ENCODE measurements around the gene VSIR.

VSIR gene

DNA sequence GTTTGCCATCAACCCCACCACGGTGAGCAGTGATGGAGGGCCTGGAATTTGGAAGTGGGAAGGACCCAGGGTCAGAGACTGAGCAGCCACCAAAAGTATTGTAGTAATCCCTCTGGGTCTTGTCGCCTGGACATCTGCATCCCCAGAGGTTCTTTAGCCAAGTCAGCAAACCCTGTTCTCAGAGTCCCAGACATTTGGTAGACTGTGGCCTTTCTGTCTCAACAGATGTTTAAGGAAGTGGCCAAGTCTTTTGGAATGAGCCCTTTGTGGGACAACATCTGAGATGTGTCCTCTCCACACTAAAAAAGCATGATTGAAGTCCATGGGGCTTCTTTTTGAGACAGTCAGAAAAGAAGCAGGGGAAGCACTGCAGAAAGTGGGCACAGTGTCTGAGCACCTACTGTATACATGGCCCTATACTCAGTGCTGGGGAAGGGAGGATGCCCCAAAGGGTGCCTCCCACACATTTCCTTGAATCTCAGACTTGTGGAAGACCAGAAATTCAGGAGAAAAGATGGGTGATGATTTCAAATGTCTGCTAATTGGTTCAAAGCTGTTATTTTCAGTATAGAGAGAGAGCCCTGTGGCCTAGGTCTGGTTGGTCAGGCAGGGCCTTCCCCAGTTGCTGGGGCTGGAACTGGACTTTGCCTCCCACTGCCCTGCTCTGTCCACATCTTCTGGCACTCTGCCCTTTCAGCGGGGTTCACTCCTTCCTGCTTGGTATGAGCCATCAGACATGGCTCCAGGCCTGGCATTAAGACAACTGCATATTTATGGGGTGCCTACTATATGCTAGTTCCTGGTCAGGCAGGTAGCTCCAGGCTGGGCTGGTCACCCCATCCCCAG is 26.5 kb upstream of the VSIR start:
- H3K4me1 ChIP-seq (ENCODE audit: control insufficient read depth, insufficient read depth, low read depth, low read length) = no peaks in the 10 kb centered on the region
- no peaks in the 10 kb centered on the region for H3K36me3 ChIP-seq (ENCODE audit: control insufficient read depth in 1 of 2, insufficient read depth in 2 of 2, low read depth in 1 of 2, low read length in 2 of 2)
- no peak overlapping the region for H3K4me2 ChIP-seq (ENCODE audit: low read length, poor library complexity, severe bottlenecking)
- no peak for DNase-seq
- H3K9ac ChIP-seq (ENCODE audit: low read length) = no peak overlapping the region
- H3K27me3 ChIP-seq (ENCODE audit: control insufficient read depth in 1 of 2, insufficient read depth in 1 of 2, low read length in 2 of 2) = peaks cover 4 to 34% of the 10 kb centered on the region in 2 experiments
- no peak overlapping the region for H2BK120ac ChIP-seq (ENCODE audit: low read depth, low read length)
- no peak overlapping the region for H2AFZ ChIP-seq (ENCODE audit: low read depth, low read length)
- no peak overlapping the region for H2BK12ac ChIP-seq (ENCODE audit: low read length in 2 of 2)
- no peak overlapping the region for H3K18ac ChIP-seq (ENCODE audit: low read depth in 1 of 2, low read length in 2 of 2)
- H3K79me1 ChIP-seq (replicated peaks; ENCODE audit: low read length, poor library complexity, severe bottlenecking) = no peaks in the 10 kb centered on the region
- no peak overlapping the region for H3K27ac ChIP-seq (ENCODE audit: low read length, poor library complexity, severe bottlenecking)
- H4K8ac ChIP-seq (ENCODE audit: low read length) = no peak overlapping the region
- no peak overlapping the region for H3K23ac ChIP-seq (ENCODE audit: low read length in 2 of 2)
- H4K91ac ChIP-seq (ENCODE audit: low read length) = no peak overlapping the region
- H3K4me3 ChIP-seq (ENCODE audit: insufficient read depth in 1 of 2, low read depth in 1 of 2, low read length in 2 of 2) = no peak overlapping the region
- no peak overlapping the region for H3K4ac ChIP-seq (ENCODE audit: low read depth in 1 of 2, low read length in 2 of 2)
- no peak overlapping the region for H3K14ac ChIP-seq (ENCODE audit: low read length in 2 of 2)
- 72% methylated on average over 3 of the region's 3 CpGs for WGBS
- H3K9me3 ChIP-seq (ENCODE audit: control insufficient read depth, low read length) = no peaks in the 10 kb centered on the region
- no peak overlapping the region for H2BK15ac ChIP-seq (ENCODE audit: low read depth, poor library complexity, severe bottlenecking)
- H2AK5ac ChIP-seq (ENCODE audit: low read length, severe bottlenecking) = no peak overlapping the region
- no peak overlapping the region for H2BK5ac ChIP-seq (ENCODE audit: low read depth, low read length, poor library complexity, severe bottlenecking)

DNA sequence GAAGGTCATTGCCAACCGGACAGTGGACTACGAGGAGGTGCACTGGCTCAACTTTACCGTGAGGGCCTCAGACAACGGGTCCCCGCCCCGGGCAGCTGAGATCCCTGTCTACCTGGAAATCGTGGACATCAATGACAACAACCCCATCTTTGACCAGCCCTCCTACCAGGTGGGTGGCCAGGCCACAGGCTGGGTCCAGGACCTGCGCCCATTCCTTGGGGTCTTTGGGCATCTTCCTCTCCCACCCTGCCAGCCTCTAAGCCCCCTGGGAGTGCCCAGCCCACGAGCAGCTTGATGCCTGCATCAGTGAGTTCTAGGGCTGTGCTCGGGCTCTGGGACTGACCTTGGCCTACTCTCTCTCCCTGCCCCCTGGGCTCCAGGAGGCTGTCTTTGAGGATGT is 25.8 kb upstream of the VSIR start:
- H2BK5ac ChIP-seq (ENCODE audit: low read depth, low read length, poor library complexity, severe bottlenecking) = no peak overlapping the region
- H3K36me3 ChIP-seq (ENCODE audit: control insufficient read depth in 1 of 2, insufficient read depth in 2 of 2, low read depth in 1 of 2, low read length in 2 of 2) = no peaks in the 10 kb centered on the region
- no peak overlapping the region for H3K23ac ChIP-seq (ENCODE audit: low read length in 2 of 2)
- H3K18ac ChIP-seq (ENCODE audit: low read depth in 1 of 2, low read length in 2 of 2) = no peak overlapping the region
- H3K4me2 ChIP-seq (ENCODE audit: low read length, poor library complexity, severe bottlenecking) = no peak overlapping the region
- no peak overlapping the region for H3K4ac ChIP-seq (ENCODE audit: low read depth in 1 of 2, low read length in 2 of 2)
- H2BK120ac ChIP-seq (ENCODE audit: low read depth, low read length) = no peak overlapping the region
- no peak overlapping the region for H3K27ac ChIP-seq (ENCODE audit: low read length, poor library complexity, severe bottlenecking)
- H3K14ac ChIP-seq (ENCODE audit: low read length in 2 of 2) = no peak overlapping the region
- H3K27me3 ChIP-seq (ENCODE audit: control insufficient read depth in 1 of 2, insufficient read depth in 1 of 2, low read length in 2 of 2) = peaks cover 6 to 29% of the 10 kb centered on the region in 2 experiments
- no peaks in the 10 kb centered on the region for H3K4me1 ChIP-seq (ENCODE audit: control insufficient read depth, insufficient read depth, low read depth, low read length)
- no peak overlapping the region for H2BK15ac ChIP-seq (ENCODE audit: low read depth, poor library complexity, severe bottlenecking)
- H3K9ac ChIP-seq (ENCODE audit: low read length) = no peak overlapping the region
- H3K4me3 ChIP-seq (ENCODE audit: insufficient read depth in 1 of 2, low read depth in 1 of 2, low read length in 2 of 2) = no peak overlapping the region
- WGBS = 66% methylated on average over 10 of the region's 10 CpGs
- H3K79me1 ChIP-seq (replicated peaks; ENCODE audit: low read length, poor library complexity, severe bottlenecking) = no peaks in the 10 kb centered on the region
- DNase-seq = no peak
- H2AK5ac ChIP-seq (ENCODE audit: low read length, severe bottlenecking) = no peak overlapping the region
- H2AFZ ChIP-seq (ENCODE audit: low read depth, low read length) = no peak overlapping the region
- no peak overlapping the region for H4K8ac ChIP-seq (ENCODE audit: low read length)
- no peak overlapping the region for H2BK12ac ChIP-seq (ENCODE audit: low read length in 2 of 2)
- H3K9me3 ChIP-seq (ENCODE audit: control insufficient read depth, low read length) = no peaks in the 10 kb centered on the region
- no peak overlapping the region for H4K91ac ChIP-seq (ENCODE audit: low read length)

DNA sequence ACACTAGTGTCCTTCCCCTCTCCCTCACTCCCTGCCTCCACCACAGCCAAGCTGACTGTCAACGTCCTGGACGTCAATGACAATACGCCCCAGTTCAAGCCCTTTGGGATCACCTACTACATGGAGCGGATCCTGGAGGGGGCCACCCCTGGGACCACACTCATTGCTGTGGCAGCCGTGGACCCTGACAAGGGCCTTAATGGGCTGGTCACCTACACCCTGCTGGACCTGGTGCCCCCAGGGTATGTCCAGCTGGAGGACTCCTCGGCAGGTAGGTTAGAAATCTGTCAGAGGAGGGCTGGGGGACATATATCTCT is 24.9 kb upstream of the VSIR start:
- H4K91ac ChIP-seq (ENCODE audit: low read length) = no peak overlapping the region
- H3K4me1 ChIP-seq (ENCODE audit: control insufficient read depth, insufficient read depth, low read depth, low read length) = no peaks in the 10 kb centered on the region
- H3K4me2 ChIP-seq (ENCODE audit: low read length, poor library complexity, severe bottlenecking) = no peak overlapping the region
- no peak overlapping the region for H2BK12ac ChIP-seq (ENCODE audit: low read length in 2 of 2)
- H3K4me3 ChIP-seq (ENCODE audit: insufficient read depth in 1 of 2, low read depth in 1 of 2, low read length in 2 of 2) = no peak overlapping the region
- no peak overlapping the region for H2BK120ac ChIP-seq (ENCODE audit: low read depth, low read length)
- no peak overlapping the region for H3K27ac ChIP-seq (ENCODE audit: low read length, poor library complexity, severe bottlenecking)
- H3K4ac ChIP-seq (ENCODE audit: low read depth in 1 of 2, low read length in 2 of 2) = no peak overlapping the region
- H2AK5ac ChIP-seq (ENCODE audit: low read length, severe bottlenecking) = no peak overlapping the region
- H3K23ac ChIP-seq (ENCODE audit: low read length in 2 of 2) = no peak overlapping the region
- no peak overlapping the region for H3K14ac ChIP-seq (ENCODE audit: low read length in 2 of 2)
- H3K27me3 ChIP-seq (ENCODE audit: control insufficient read depth in 1 of 2, insufficient read depth in 1 of 2, low read length in 2 of 2) = peaks cover 11 to 29% of the 10 kb centered on the region in 2 experiments
- H2BK5ac ChIP-seq (ENCODE audit: low read depth, low read length, poor library complexity, severe bottlenecking) = no peak overlapping the region
- H3K18ac ChIP-seq (ENCODE audit: low read depth in 1 of 2, low read length in 2 of 2) = no peak overlapping the region
- H3K9me3 ChIP-seq (ENCODE audit: control insufficient read depth, low read length) = no peaks in the 10 kb centered on the region
- H4K8ac ChIP-seq (ENCODE audit: low read length) = no peak overlapping the region
- H2AFZ ChIP-seq (ENCODE audit: low read depth, low read length) = no peak overlapping the region
- 88% methylated on average over 6 of the region's 6 CpGs for whole genome bisulfite sequencing
- no peak for DNase-seq
- no peaks in the 10 kb centered on the region for H3K36me3 ChIP-seq (ENCODE audit: control insufficient read depth in 1 of 2, insufficient read depth in 2 of 2, low read depth in 1 of 2, low read length in 2 of 2)
- no peak overlapping the region for H3K9ac ChIP-seq (ENCODE audit: low read length)
- H2BK15ac ChIP-seq (ENCODE audit: low read depth, poor library complexity, severe bottlenecking) = no peak overlapping the region
- no peaks in the 10 kb centered on the region for H3K79me1 ChIP-seq (replicated peaks; ENCODE audit: low read length, poor library complexity, severe bottlenecking)

DNA sequence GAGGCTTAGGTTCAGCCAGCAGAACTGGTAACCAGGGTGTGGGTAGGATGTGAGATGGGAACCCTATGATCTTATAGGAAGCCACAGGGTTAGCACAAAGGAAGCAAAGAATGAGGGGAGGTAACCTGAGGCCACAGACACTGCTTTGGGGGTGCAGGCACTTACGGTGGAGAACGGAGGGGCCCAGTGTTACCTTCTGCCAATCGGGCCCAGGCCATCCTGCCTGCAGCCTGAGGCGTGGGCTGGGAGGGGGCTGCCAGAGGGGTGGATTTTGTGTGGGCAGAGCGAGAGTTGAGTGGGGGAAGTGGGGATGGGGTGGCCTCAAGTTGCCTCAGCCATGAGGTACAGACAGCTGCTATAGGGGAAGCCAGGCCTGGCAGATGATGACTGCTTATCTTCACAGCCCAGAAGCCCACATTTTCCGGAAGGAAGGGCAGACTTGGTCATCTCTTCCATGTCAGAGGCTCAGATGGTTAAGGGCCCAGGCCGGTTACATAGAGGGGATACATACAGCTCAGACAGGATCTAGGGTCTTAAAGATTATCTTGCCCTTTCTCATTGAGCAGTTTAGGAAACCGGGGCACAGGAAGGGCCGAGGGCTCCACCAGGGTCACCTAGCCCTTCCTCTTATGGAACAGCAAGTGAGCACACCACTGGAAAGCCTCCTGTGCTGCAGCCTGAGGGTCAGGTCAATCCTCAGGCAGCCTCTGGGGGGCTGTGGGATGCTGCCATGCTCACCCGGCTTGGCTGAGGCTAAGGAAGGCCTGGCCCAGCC is 24.4 kb upstream of the VSIR start:
- no peak overlapping the region for H4K91ac ChIP-seq (ENCODE audit: low read length)
- H3K79me1 ChIP-seq (replicated peaks; ENCODE audit: low read length, poor library complexity, severe bottlenecking) = no peaks in the 10 kb centered on the region
- no peak overlapping the region for H3K4me2 ChIP-seq (ENCODE audit: low read length, poor library complexity, severe bottlenecking)
- H3K4me1 ChIP-seq (ENCODE audit: control insufficient read depth, insufficient read depth, low read depth, low read length) = no peaks in the 10 kb centered on the region
- no peak overlapping the region for H3K23ac ChIP-seq (ENCODE audit: low read length in 2 of 2)
- no peak overlapping the region for H3K4me3 ChIP-seq (ENCODE audit: insufficient read depth in 1 of 2, low read depth in 1 of 2, low read length in 2 of 2)
- no peak overlapping the region for H2BK120ac ChIP-seq (ENCODE audit: low read depth, low read length)
- H3K27ac ChIP-seq (ENCODE audit: low read length, poor library complexity, severe bottlenecking) = no peak overlapping the region
- 85% methylated on average over 10 of the region's 10 CpGs for WGBS
- H3K36me3 ChIP-seq (ENCODE audit: control insufficient read depth in 1 of 2, insufficient read depth in 2 of 2, low read depth in 1 of 2, low read length in 2 of 2) = no peaks in the 10 kb centered on the region
- no peak overlapping the region for H3K14ac ChIP-seq (ENCODE audit: low read length in 2 of 2)
- H3K9me3 ChIP-seq (ENCODE audit: control insufficient read depth, low read length) = no peaks in the 10 kb centered on the region
- no peak overlapping the region for H2BK5ac ChIP-seq (ENCODE audit: low read depth, low read length, poor library complexity, severe bottlenecking)
- H3K4ac ChIP-seq (ENCODE audit: low read depth in 1 of 2, low read length in 2 of 2) = no peak overlapping the region
- H2BK12ac ChIP-seq (ENCODE audit: low read length in 2 of 2) = no peak overlapping the region
- no peak for DNase-seq
- no peak overlapping the region for H2BK15ac ChIP-seq (ENCODE audit: low read depth, poor library complexity, severe bottlenecking)
- no peak overlapping the region for H3K9ac ChIP-seq (ENCODE audit: low read length)
- H4K8ac ChIP-seq (ENCODE audit: low read length) = no peak overlapping the region
- no peak overlapping the region for H2AFZ ChIP-seq (ENCODE audit: low read depth, low read length)
- H3K27me3 ChIP-seq (ENCODE audit: control insufficient read depth in 1 of 2, insufficient read depth in 1 of 2, low read length in 2 of 2) = peaks cover 15 to 23% of the 10 kb centered on the region in 2 experiments
- H2AK5ac ChIP-seq (ENCODE audit: low read length, severe bottlenecking) = no peak overlapping the region
- no peak overlapping the region for H3K18ac ChIP-seq (ENCODE audit: low read depth in 1 of 2, low read length in 2 of 2)

Measured in mesenchymal stem cell (in vitro differentiated cells and primary cell).